ENCODE data around the gene ACOXL.

The ACOXL gene

GRCh38 chr2:110998311-110998710 lies 265.9 kb downstream of the ACOXL start:
- no peak overlapping the region for H3K27ac ChIP-seq (ENCODE audit: extremely low read depth, low read depth, low read length)
- H3K36me3 ChIP-seq (ENCODE audit: control insufficient read depth in 2 of 2, insufficient read depth in 1 of 2, low read length in 2 of 2) = no peaks in the 10 kb centered on the region
- POLR2A ChIA-PET = no interaction called here
- CTCF ChIA-PET = interaction anchor here (0.8 kb wide), 1 partner anchor 8 kb away, joined by 6 read pairs; no protein-coding TSS in a partner anchor
- H3K4me1 ChIP-seq (ENCODE audit: control insufficient read depth, insufficient read depth, low read length) = no peaks in the 10 kb centered on the region
- H3K9me3 ChIP-seq (ENCODE audit: control insufficient read depth, insufficient read depth, low read depth, low read length) = no peaks in the 10 kb centered on the region
- H3K4me3 ChIP-seq (ENCODE audit: low read depth, low read length) = no peak overlapping the region
- no peak for TF ChIP-seq TCF7L2 (IDR thresholded peaks at IDR 0.05; ENCODE audit: borderline replicate concordance, low read depth, low read length)
- no peak for TF ChIP-seq ZNF416 (tag by site-specific recombination; IDR thresholded peaks at IDR 0.05)
- TF ChIP-seq PRDM1 (tag by site-specific recombination; IDR thresholded peaks at IDR 0.05) = no peak
- no peak for TF ChIP-seq ZNF621 (tag by site-specific recombination; IDR thresholded peaks at IDR 0.05)
- no peak for TF ChIP-seq ZNF292 (tag by site-specific recombination; IDR thresholded peaks at IDR 0.05; ENCODE audit: borderline replicate concordance, low read depth)
- no peak for TF ChIP-seq ZNF544 (tag by site-specific recombination; IDR thresholded peaks at IDR 0.05)
- no peak for TF ChIP-seq ZBTB20 (tag by site-specific recombination; IDR thresholded peaks at IDR 0.05)
- no peak for TF ChIP-seq ZNF248 (tag by site-specific recombination; IDR thresholded peaks at IDR 0.05)
- TF ChIP-seq PBX3 (CRISPR knock-in tag; IDR thresholded peaks at IDR 0.05) = no peak
- TF ChIP-seq YY2 (tag by site-specific recombination; IDR thresholded peaks at IDR 0.05) = no peak
- no peak for TF ChIP-seq ZNF654 (tag by site-specific recombination; IDR thresholded peaks at IDR 0.05; ENCODE audit: low read depth)
- no peak for TF ChIP-seq ZNF473 (tag by site-specific recombination; IDR thresholded peaks at IDR 0.05)
- no peak for TF ChIP-seq ZNF521 (tag by site-specific recombination; IDR thresholded peaks at IDR 0.05)
- no peak for TF ChIP-seq ZNF518A (tag by site-specific recombination; conservative IDR thresholded peaks at IDR 0.05; ENCODE audit: low read depth)
- no peak for TF ChIP-seq ZNF157 (tag by site-specific recombination; IDR thresholded peaks at IDR 0.05)
- TF ChIP-seq CTCF (tag by site-specific recombination; IDR thresholded peaks at IDR 0.05) = no peak
- TF ChIP-seq ZNF121 (tag by site-specific recombination; IDR thresholded peaks at IDR 0.05) = no peak
- no peak for TF ChIP-seq FEZF1 (tag by site-specific recombination; IDR thresholded peaks at IDR 0.05)

GRCh38 chr2:110999626-111000025 lies 267.3 kb downstream of the ACOXL start:
- CTCF ChIA-PET = interaction anchor here (0.5 to 0.9 kb wide), 2 partner anchors 33 to 77 kb away, joined by 3 read pairs; no protein-coding TSS in a partner anchor

More at GRCh38 chr2:110999626-111000025, 267.3 kb downstream of the ACOXL start:
- TF ChIP-seq ZNF513 (tag by site-specific recombination; IDR thresholded peaks at IDR 0.05) (no peak), PATZ1 (tag by site-specific recombination; IDR thresholded peaks at IDR 0.05) (no peak), ZNF133 (tag by site-specific recombination; IDR thresholded peaks at IDR 0.05) (no peak)
- POLR2A ChIA-PET = no interaction called here
- Histone ChIP-seq H3K36me3 (ENCODE audit: control insufficient read depth in 2 of 2, insufficient read depth in 1 of 2, low read length in 2 of 2) (no peaks in the 10 kb centered on the region), H3K27ac (ENCODE audit: extremely low read depth, low read depth, low read length) (no peak overlapping the region), H3K4me3 (ENCODE audit: low read depth, low read length) (no peak overlapping the region), H3K9me3 (ENCODE audit: control insufficient read depth, insufficient read depth, low read depth, low read length) (no peaks in the 10 kb centered on the region), H3K4me1 (ENCODE audit: control insufficient read depth, insufficient read depth, low read length) (no peaks in the 10 kb centered on the region)

Data from HEK293 (cell line).